HG03159 (cell line): ENCODE measurements around the gene B3GALNT1.

Experiments used
- ATAC-seq: cut with Tn5 transposase; IDR thresholded peaks from one replicate; pipeline ENCODE4 v1.9.1; 2021; ENCODE audit warnings: mild to moderate bottlenecking, moderate library complexity; ENCODE audit not compliant: unreplicated experiment

B3GALNT1 gene

DNA sequence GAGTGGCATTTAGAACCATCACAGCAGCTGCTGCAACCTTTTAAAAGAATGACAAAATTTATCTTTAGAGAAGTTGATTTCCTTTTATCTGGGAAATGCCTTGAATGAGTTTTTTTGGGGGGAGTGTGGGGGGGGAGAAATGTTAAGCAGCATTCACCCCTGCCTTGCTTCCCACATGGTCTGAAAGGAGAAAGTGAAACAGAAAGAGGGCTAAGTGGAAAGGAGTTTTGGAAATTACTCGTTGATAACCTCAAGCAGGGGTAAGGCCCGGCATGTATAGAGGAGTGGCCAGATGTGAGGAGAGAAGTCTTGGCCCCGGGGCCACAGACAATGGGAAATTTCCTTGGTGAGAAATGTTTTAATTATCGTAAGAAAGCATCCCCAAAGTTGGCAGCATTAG is 23.5 kb downstream of the B3GALNT1 start:
- peak; percentile 62 for ATAC-seq

DNA sequence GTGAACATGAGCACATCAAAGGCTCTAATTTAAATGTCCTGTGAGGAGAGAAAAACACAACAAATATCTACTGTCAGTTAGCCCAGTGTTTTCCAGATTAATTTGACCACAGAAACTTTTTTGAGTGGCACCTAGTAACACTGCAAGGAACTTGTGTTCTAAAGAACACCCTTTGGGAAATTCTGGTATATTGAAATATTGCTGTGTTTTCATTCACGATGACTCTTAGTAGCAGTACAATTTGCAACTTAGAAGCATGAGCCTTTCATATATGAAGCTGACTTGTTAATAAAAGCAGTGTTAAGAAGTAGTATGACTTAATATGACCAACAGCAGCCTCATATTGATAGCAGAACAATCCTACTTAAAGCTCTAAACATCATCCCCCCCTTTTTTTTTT is 32.0 kb downstream of the B3GALNT1 start:
- ATAC-seq = no peak

- ATAC-seq = no peak
Observed at GRCh38 chr3:161072751-161073150, 32.4 kb downstream of the B3GALNT1 start.

DNA sequence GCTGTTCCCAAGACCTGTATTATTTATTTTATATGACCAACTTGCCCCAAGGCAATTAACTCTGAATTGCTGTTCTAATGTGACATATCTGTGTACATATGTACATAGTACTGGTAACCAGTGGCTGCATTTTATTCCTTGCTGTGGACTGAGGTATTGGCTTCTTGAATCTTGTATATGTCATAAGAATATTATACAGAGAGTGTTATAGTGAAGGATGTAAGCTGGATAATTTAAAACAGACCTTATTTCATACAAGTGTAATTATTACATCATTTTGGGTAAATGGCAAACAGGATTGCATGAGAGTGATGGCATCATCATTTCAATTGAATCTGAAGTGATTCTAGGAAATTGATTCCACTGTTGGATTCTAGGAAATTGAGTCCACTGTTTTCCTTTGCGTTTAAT is 32.9 kb downstream of the B3GALNT1 start:
- ATAC-seq = no peak

- ATAC-seq = no peak
Observed at GRCh38 chr3:161070980-161071663, 34.0 kb downstream of the B3GALNT1 start.

DNA sequence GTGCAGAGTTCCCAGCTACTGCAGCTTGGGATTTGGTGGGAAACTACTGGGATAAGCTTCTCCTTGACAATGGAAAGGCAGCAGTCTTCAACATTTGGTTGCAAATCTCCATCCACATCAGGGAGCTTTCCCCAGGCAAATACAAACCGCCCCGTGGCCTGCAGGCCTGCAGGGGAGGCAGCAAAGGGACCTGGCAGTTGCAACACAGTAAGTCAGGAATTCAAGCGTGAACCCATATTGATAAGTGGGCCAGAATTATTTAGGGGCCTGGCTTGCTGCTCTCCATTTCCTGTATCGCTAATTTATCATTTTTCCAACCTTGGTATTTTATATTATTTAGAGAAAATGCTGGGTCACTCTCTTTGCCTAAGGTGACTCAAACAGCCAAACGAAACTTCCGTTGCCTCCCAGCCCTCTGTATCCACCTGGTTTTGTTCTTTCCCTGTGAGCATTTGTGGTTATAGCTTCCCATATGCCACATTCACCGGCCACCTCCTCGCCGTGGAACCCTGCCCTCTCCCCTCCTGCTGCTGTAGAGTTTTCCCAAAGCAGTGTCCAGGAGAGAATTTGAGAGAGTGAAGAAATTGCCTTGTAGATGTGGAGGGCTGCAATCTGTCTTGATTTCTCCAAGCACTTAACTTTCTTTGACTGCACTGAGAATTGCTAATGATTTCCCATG is 34.8 kb downstream of the B3GALNT1 start:
- no peak for ATAC-seq

DNA sequence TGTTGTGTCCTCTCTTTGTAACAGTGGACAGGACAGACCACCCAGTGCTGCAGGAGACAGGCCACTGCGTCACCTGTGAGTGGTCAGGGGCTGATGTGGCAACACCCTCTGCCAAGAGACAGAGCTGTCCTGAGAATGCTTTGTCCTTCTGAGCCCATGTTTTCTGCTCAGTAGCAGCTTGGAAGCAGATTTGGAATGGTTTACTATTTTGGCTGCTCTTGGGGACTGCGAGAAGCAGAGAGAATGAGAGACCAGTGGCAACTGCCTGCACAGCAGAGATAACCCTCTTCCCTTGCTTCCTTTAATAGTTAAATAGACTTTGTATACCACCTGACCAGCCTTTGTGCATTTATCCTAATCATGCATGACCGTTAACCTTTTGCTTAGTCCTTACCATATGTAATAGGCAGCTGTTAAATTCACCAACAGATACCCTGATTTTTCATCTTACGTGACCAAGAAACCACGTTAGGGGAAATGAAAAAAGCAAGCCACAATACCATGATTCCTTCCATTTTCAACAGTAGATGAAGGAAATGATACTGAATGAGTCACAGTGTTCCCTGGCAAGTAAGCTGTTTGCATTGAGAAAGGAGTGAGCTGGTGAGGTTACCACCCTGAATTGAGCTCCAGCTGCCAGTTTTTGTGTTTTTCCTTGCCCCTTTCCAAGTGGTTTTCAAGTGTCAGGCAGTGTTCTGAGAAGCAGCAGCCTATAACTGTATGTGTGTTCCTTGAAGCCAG is 35.5 kb downstream of the B3GALNT1 start:
- ATAC-seq = peak; percentile 96

DNA sequence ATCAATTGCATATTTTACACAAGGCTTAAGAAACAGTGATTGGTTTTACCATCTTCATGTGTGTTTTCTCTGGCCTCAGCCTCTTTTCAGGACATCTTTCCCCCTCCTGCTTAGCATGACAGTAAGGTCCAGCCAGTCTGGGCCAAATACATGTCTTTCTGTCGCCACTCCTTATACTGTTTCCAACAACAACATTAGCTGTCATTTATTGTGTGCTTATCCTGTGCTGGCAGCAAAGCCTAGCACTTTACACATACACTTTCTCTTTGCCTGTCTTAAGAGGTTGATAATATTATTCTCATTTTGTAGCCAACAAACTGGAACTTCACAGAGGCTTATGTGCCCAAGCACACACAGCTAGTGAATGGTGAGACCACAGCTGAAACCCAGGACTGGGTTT is 37.8 kb downstream of the B3GALNT1 start:
- no peak for ATAC-seq

DNA sequence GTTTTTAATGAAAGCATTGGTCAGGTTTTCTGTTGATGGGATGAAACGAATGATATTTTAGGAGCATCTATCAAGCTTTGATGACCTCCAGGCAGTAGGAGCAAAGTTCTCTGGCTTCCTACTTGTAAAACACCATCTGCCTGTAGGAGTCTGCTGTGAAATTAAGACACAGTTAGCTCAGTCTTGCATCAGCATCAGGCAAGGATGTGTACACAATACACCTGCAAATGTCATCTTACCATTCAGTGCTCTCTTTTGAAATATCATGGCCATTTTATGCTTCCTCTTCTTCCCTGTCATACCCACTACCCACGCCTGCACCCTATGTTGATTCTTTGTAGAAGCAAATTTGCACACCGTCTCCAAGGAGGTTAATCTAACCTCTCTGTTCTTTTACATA is 38.2 kb downstream of the B3GALNT1 start:
- no peak for ATAC-seq

DNA sequence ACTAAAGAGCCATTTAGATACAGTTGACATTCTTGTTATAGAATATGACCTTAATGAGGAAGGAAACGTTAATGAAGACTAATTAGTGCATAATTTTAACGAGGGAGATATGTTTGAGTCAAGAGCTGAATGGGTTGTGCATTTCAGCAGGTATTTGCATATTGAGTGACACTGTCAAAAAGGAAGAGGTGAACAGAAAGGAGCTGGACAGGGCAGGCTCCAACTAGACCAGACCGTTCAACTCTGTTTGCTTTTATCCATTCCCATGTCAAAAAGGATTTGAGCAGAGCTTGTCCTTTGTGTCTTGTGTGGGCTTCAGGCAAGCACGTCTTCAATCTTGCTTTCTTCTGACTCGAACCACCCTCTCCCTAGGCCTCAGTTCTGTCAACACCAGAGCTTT is 40.7 kb downstream of the B3GALNT1 start:
- no peak for ATAC-seq

DNA sequence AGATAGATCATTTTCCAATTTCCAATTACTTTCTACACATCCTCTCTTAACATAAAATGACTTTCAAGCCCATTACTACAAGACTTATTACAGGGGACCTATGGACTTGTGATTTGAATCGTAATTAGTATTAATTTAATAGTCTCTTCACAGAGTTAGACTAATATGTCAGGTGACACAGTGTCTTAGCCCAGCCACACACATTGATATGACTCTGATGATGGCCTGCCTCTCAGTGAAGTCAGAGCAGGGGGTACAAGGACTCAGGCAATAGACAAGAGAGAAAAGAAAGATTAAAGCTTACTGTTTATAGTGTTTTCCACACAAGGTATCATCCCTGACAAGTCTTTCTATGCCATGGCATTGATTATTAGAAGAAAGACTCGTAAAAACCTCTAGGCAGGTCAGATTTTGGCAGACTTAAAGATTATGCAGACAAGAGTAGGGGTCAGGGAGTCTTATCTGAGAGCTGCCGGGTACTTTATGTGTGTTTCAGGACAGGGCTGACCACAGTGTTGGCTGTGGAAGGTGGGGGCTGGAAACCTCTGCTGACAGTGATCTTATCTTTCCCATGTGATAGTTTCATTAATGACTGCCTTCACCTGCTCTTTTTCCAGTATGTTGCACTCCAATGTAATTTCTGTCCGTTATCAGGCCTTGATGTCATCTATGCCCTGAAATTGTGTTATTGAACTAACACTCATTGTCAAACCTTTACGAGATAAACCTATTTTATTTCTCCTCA is 50.1 kb downstream of the B3GALNT1 start:
- ATAC-seq = no peak

DNA sequence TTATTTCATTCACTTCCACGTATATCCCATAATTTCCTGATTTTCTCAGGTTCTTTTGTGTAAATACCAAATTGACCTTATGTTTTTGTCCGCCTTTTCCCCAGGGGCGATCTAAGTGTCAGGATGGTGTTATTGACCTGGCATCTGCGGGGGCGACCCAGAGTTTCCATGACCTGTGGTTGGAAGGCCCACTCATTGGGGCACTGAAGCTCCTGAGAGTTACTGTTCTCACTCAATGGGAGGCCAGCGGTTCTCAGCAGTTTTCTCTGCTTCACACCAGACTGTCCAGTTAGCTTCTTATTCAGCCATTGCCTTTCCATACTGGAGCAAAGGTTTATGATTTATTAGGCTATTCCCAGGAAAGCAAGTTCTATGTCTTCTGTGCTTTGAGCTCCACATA is 53.3 kb downstream of the B3GALNT1 start:
- ATAC-seq = no peak

- peak; percentile 63 for ATAC-seq
Observed at GRCh38 chr3:161050935-161051334, 54.2 kb downstream of the B3GALNT1 start.

GRCh38 chr3:161049683-161050248 is 55.4 kb downstream of the B3GALNT1 start:
- no peak for ATAC-seq

DNA sequence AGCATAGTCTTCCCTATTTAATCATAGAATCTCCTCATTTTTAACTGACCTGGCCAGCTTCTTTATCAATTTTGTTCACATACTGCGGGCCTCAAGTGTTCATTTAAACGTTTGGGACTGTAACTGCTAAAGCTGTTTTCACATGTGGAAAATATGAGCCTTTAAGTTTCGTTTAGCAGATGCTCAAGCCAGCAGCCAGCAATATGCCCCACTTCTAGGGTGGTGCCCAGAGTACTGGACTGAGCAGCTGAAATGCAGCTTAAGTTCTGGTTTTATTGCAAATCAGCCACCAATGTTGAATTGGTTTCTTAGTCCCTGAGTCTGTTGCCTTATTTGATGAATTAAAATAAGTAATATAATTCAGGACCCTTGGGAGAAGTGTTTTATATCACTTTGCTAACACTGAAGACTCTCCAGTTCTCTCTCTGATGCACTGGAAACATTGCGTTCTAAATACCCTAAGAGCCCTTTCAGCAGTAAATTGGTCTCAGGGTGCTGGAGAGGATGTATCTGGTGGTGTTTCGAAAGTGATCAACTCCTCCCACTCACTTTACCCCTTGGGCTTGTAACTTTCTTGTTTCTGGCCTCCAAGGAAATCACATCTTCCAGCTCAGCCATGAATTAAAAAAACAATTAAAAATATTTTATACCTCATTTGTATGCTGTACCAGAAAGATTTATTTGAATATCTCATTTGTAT is 61.7 kb downstream of the B3GALNT1 start:
- peak; percentile 76 for ATAC-seq

DNA sequence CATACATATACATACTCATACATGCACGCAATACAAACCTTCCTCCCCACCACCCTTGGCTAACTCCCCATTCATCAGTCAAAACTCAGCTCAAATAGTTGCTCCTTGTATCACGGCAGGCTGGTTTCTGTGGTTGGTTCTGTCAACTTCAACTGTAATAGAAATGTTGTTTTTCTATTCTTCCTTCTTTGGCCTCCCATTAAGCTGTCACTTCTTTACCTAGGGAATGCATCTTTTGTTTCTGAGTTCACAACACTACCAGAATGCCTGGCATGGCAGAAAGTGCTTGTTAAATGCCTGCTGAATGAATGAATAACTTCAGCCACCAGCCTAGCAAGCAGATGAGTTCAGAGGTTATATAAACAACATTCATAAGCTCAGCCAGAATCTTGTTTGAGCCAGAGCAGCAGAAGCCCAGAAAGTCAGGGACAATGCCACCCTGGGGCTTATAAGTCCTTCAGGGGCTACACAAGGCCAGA is 63.1 kb downstream of the B3GALNT1 start:
- ATAC-seq = peak; percentile 57

DNA sequence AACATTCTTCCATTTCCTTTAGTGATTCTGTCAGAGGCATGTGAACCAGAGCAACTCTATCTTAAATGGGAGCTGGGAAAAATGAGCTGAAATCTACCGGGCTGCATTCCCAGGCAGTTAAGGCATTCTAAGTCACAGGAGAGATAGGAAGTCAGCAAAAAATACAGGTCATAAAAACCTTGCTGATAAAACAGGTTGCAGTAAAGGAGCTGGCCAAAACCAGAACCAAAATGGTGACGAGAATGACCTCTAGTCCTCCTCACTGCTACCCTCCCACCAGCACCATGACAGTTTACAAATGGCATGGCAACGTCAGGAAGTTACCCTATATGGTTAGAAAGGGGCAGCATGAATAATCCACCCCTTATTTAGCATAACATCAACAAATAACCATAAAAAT is 66.4 kb downstream of the B3GALNT1 start:
- ATAC-seq = no peak

DNA sequence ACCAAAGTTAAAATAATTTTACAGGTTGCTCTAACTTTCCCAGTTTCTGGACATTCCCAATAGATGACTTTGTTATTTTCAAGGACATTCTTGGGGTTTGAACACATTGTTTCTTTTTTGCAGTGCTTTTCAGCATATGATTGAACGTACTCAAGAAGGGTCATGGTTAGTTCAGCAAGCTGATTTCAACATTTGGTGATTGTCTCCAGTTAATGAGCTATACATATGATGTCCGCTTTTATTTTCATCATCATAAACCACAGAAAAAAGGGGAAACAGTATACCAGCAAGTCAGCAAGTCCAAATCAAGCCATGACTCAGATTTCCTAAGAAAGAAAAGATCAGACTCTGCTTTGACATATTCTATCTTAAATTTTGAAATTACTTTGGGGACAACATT is 69.4 kb downstream of the B3GALNT1 start:
- ATAC-seq = no peak

DNA sequence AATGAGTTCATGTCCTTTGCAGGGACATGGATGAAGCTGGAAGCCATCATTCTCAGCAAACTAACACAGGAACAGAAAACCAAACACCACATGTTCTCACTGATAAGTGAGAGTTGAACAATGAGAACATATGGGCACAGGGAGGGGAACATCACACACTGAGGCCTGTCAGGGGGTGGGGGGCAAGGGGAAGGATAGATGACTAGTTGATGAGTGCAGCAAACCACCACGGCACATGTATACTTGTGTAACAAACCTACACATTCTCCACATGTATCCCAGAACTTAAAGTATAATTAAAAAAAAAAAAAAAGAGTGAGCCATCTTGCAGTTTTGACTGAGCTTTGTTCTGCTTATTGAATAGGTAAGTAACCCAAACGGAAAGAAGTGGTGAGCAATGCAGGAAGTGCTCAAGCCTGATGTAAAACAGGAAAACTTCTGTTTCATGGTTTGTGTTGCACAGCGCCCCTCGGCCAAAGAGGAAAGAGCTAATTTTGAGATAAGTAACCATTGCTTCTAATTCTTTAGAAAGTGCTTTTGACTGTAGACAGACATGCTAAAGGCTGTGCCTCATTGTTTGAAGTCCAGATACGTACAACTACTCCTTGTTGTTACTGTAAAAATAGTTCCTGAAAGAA is 70.1 kb downstream of the B3GALNT1 start:
- peak; percentile 79 for ATAC-seq
